Measurements from ENCODE around the gene RUFY2. TPM values are rescaled to one million over a fixed set of nuclear protein-coding genes. Genes with fewer than 3 reads are reported as not detected.
"Not testable (repeated sequence)": the region's sequence is repeated elsewhere in the genome, so short reads cannot be mapped to it uniquely, and the experiment has no call there.

RUFY2 gene, protein sequence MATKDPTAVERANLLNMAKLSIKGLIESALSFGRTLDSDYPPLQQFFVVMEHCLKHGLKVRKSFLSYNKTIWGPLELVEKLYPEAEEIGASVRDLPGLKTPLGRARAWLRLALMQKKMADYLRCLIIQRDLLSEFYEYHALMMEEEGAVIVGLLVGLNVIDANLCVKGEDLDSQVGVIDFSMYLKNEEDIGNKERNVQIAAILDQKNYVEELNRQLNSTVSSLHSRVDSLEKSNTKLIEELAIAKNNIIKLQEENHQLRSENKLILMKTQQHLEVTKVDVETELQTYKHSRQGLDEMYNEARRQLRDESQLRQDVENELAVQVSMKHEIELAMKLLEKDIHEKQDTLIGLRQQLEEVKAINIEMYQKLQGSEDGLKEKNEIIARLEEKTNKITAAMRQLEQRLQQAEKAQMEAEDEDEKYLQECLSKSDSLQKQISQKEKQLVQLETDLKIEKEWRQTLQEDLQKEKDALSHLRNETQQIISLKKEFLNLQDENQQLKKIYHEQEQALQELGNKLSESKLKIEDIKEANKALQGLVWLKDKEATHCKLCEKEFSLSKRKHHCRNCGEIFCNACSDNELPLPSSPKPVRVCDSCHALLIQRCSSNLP
- 10 to 100 TPM; 17.6 to 33.1 (median 27.2) TPM for total RNA-seq
- 1 to 10 TPM; 4.5 to 6.6 (median 5.1) TPM for polyA plus RNA-seq
- long read RNA-seq, donor 1, partial matches to known transcripts = 128 of 179 reads
- long read RNA-seq, donor 1, other reads (novel, unspliced or antisense) = 49 of 179 reads
- long read RNA-seq, donor 2, partial matches to known transcripts = 0 of 1 reads
- long read RNA-seq, donor 2, other reads (novel, unspliced or antisense) = 0 of 1 reads

DNA sequence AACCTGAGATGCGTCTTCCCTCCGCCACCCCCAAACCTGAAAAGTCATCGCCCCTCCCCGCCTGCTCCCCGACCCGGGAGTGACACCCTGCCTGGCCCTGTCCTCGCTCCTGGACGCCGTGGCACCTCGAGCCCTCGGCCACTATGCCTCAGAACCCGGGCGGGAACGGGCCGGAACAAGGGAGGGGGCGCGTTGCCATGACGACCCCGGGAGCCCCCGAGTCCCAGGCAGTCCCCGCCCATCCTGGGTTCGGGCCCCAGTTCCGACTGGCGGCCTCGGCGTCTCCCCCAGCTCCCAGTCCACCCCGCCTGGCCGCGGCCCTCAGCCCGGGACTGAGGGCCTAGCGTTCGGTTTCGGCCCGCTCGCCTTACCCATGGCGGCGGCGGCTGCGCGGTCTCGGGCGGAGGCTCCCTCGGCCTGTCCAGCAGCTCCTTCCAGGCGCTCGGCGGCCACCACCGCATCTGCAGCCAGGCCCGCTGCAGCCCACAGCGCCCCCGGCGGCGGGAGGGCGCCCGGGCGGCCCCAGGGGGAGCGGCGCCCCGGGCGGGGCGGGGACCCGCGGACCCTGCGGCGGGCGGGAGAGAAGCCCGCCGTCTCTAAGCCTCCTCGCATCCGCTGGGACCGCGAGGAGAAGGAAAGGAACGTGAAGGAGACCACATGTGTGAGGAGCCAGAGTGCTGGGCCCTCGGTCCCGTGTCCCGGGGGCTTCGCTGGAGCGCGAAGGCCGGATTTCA, at the start of gene RUFY2:
Gene RUFY2, minus strand, starts transcription at position 463 of the 734 bp plus-strand sequence. Its CDS starts 88 bp downstream, at position 375.
- peak within 1 kb of the TSS; percentile 88 to 94 (median 91) for H3K27ac ChIP-seq
- peak within 1 kb of the TSS; percentile 76 to 98 (median 93) for H3K4me3 ChIP-seq
- H3K9me3 ChIP-seq = no peaks in the 10 kb centered on the region
- DNase-seq = peak; percentile 96
- no peaks in the 10 kb centered on the region for H3K27me3 ChIP-seq (replicated peaks in 1 of 7)
- no peaks in the 10 kb centered on the region for H3K36me3 ChIP-seq
- WGBS, 5 donors = 0 to 2% (median 1%) methylated on average over 12 to 79 of the region's 79 CpGs
- peaks cover 0 to 47% (median 14%) of the 10 kb centered on the region in 6 donors for H3K4me1 ChIP-seq
- peak; percentile 77 to 85 (median 79) for TF ChIP-seq POLR2AphosphoS5 (IDR thresholded peaks at IDR 0.05)
- TF ChIP-seq, protein P1, sequence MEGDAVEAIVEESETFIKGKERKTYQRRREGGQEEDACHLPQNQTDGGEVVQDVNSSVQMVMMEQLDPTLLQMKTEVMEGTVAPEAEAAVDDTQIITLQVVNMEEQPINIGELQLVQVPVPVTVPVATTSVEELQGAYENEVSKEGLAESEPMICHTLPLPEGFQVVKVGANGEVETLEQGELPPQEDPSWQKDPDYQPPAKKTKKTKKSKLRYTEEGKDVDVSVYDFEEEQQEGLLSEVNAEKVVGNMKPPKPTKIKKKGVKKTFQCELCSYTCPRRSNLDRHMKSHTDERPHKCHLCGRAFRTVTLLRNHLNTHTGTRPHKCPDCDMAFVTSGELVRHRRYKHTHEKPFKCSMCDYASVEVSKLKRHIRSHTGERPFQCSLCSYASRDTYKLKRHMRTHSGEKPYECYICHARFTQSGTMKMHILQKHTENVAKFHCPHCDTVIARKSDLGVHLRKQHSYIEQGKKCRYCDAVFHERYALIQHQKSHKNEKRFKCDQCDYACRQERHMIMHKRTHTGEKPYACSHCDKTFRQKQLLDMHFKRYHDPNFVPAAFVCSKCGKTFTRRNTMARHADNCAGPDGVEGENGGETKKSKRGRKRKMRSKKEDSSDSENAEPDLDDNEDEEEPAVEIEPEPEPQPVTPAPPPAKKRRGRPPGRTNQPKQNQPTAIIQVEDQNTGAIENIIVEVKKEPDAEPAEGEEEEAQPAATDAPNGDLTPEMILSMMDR (IDR thresholded peaks at IDR 0.05 in 8 of 11, conservative IDR thresholded peaks at IDR 0.05 in 3 of 11) = peak in 10 of 11 experiments; percentile 19 to 96 (median 84)
- TF ChIP-seq POLR2A (IDR thresholded peaks at IDR 0.05) = no peak
- intact Hi-C loops (cut with DNase I; ENCODE audit: low total_unique reads) = no loop called here

DNA sequence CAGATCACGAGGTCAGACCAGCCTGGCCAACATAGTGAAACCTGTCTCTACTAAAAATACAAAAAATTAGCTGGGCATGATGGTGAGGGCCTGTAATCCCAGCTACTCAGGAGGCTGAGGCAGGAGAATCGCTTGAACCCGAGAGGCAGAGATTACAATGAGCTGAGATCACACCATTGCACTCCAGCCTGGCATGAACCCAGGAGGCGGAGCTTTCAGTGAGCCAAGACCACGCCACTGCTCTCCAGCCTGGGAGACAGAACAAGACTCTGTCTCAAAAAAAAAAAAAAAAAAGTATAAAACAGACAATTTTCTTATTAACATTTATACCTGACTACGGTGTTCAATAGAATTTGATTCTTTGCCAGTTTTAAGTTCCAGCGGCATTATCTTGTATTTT, 42.6 kb upstream of the RUFY2 start:
- 86 to 98% (median 91%) methylated on average over 7 of the region's 7 CpGs for WGBS, 5 donors

DNA sequence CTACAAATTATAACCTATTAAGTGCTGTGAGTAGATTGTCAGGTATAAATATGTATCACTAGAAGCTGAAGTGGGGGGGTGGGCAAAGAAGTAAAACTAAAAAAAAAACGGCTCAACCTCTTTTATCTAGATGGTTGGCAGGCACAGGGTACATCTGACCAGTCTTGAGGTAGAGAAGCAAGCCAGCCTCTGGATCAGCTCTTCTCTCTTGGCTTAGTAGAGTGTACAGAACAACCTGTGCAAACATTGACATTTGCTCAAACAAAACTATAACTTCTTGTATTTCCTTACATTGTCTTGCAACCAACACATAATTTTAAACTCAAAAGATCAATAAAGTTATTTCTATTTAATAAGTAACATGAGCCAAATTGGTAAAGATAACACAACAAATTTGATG, 39.1 kb upstream of the RUFY2 start:
- WGBS, 5 donors = 86 to 97% (median 91%) methylated on average over 1 of the region's 1 CpG
- H3K27me3 ChIP-seq (replicated peaks in 1 of 7) = no peaks in the 10 kb centered on the region

More for the DNA sequence above, 42.6 kb upstream of the RUFY2 start:
- H3K4me1 ChIP-seq; H3K27ac ChIP-seq; H3K27me3 ChIP-seq (replicated peaks in 1 of 7); intact Hi-C loops (cut with DNase I; ENCODE audit: low total_unique reads); H3K4me3 ChIP-seq; H3K9me3 ChIP-seq; DNase-seq: not testable (repeated sequence)
- H3K36me3 ChIP-seq = peaks cover 0 to 51% (median 0%) of the 10 kb centered on the region in 6 donors

DNA sequence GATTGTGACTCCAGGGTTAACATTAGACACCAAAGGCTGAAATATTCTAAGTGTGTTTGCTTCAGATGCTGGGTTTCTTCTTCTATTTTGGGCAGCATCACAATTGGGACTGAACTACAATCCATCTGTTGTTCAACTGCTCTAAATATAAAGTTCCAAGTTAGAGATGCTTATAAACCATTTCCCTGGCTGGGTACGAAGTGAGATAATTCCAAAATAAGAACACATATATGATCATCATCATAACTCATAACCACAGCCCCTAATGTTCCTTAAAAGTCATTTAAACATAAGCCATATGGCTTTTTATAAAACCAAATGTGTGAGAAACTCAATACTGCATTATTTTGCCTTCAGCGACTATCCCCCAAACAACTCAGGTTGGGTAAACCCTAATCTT, 35.9 kb upstream of the RUFY2 start:
- Histone ChIP-seq H3K9me3 (no peaks in the 10 kb centered on the region), H3K27me3 (replicated peaks in 1 of 7) (no peaks in the 10 kb centered on the region), H3K36me3 (peaks cover 0 to 65% (median 0%) of the 10 kb centered on the region in 6 donors), H3K4me1 (no peaks in the 10 kb centered on the region), H3K4me3 (no peak overlapping the region), H3K27ac (no peak overlapping the region)
- 95 to 100% (median 98%) methylated on average over 2 of the region's 2 CpGs for WGBS, 5 donors
- intact Hi-C loops (cut with DNase I; ENCODE audit: low total_unique reads) = no loop called here
- TF ChIP-seq POLR2A (IDR thresholded peaks at IDR 0.05) = no peak
- TF ChIP-seq, protein P1 (IDR thresholded peaks at IDR 0.05 in 8 of 11, conservative IDR thresholded peaks at IDR 0.05 in 3 of 11) = no peak
- no peak for TF ChIP-seq POLR2AphosphoS5 (IDR thresholded peaks at IDR 0.05)
- no peak for DNase-seq

More for the DNA sequence above, 39.1 kb upstream of the RUFY2 start:
- intact Hi-C loops (cut with DNase I; ENCODE audit: low total_unique reads) = no loop called here
- no peak for TF ChIP-seq POLR2A (IDR thresholded peaks at IDR 0.05)
- TF ChIP-seq, protein P1 (IDR thresholded peaks at IDR 0.05 in 8 of 11, conservative IDR thresholded peaks at IDR 0.05 in 3 of 11) = no peak
- no peak for TF ChIP-seq POLR2AphosphoS5 (IDR thresholded peaks at IDR 0.05)
- Histone ChIP-seq H3K27ac (no peak overlapping the region), H3K4me3 (no peak overlapping the region), H3K9me3 (no peaks in the 10 kb centered on the region), H3K4me1 (no peaks in the 10 kb centered on the region), H3K36me3 (peaks cover 0 to 50% (median 0%) of the 10 kb centered on the region in 6 donors)
- DNase-seq = no peak

All from spleen (tissue), 13 donors.